Activated naive CD8-positive, alpha-beta T cell treated with anti-CD3 and anti-CD28 coated beads for 36 hours (primary cell): ENCODE data around the gene NGEF. TPM values are rescaled to one million over a fixed set of nuclear protein-coding genes. Genes with fewer than 3 reads are reported as not detected.

Experiments used
- DNase-seq: peaks from one replicate; pipeline ENCODE4 v3.0.0; 2021
- H3K27ac Mint-ChIP-seq: one replicate; pipeline ENCODE4 v1.8.0; 2022; ENCODE audit warnings: mild to moderate bottlenecking, moderate library complexity, mixed read lengths
- H3K27me3 Mint-ChIP-seq: one replicate; pipeline ENCODE4 v1.8.0; 2022; ENCODE audit warnings: mild to moderate bottlenecking, mixed read lengths
- H3K36me3 Mint-ChIP-seq: one replicate; pipeline ENCODE4 v1.8.0; 2021; ENCODE audit warnings: mild to moderate bottlenecking, mixed read lengths
- H3K4me1 Mint-ChIP-seq: one replicate; pipeline ENCODE4 v1.8.0; 2021; ENCODE audit warnings: mixed read lengths
- H3K4me3 Mint-ChIP-seq: one replicate; pipeline ENCODE4 v1.8.0; 2022; ENCODE audit warnings: mild to moderate bottlenecking, moderate library complexity, mixed read lengths
- H3K9me3 Mint-ChIP-seq: one replicate; pipeline ENCODE4 v1.8.0; 2022; ENCODE audit warnings: mixed read lengths
- total RNA-seq, 2 experiments: library from RNA; stranded (reverse); gene quantifications; one replicate each; pipeline ENCODE4 v1.2.3, GENCODE V29; 2021

Gene NGEF
- total RNA-seq, 2 experiments from 2014 or later, result not detected

- H3K4me1 Mint-ChIP-seq, result no peaks in the 10 kb centered on the region
- H3K36me3 Mint-ChIP-seq, result no peaks in the 10 kb centered on the region
- no peaks in the 10 kb centered on the region for H3K9me3 Mint-ChIP-seq
- H3K4me3 Mint-ChIP-seq, result no peak overlapping the region
- DNase-seq, result no peak
- no peaks in the 10 kb centered on the region for H3K27me3 Mint-ChIP-seq
- H3K27ac Mint-ChIP-seq, result no peak overlapping the region
Measured at GRCh38 chr2:233002829-233003657, 10.0 kb downstream of the NGEF start.

- no peak for DNase-seq
- Mint-ChIP-seq H3K9me3 (no peaks in the 10 kb centered on the region), H3K27ac (no peak overlapping the region), H3K4me3 (no peak overlapping the region), H3K27me3 (no peaks in the 10 kb centered on the region), H3K36me3 (no peaks in the 10 kb centered on the region), H3K4me1 (no peaks in the 10 kb centered on the region)
Measured at GRCh38 chr2:233000886-233001750, 11.9 kb downstream of the NGEF start.

- H3K4me3 Mint-ChIP-seq, result no peak overlapping the region
- no peaks in the 10 kb centered on the region for H3K36me3 Mint-ChIP-seq
- H3K27me3 Mint-ChIP-seq, result no peaks in the 10 kb centered on the region
- DNase-seq, result no peak
- H3K4me1 Mint-ChIP-seq, result no peaks in the 10 kb centered on the region
- H3K9me3 Mint-ChIP-seq, result no peaks in the 10 kb centered on the region
- no peak overlapping the region for H3K27ac Mint-ChIP-seq
Measured at GRCh38 chr2:232999354-232999753, 13.7 kb downstream of the NGEF start.

GRCh38 chr2:232998666-232998985 is 14.4 kb downstream of the NGEF start:
- H3K27me3 Mint-ChIP-seq, result no peaks in the 10 kb centered on the region
- H3K27ac Mint-ChIP-seq, result no peak overlapping the region
- no peak overlapping the region for H3K4me3 Mint-ChIP-seq
- H3K36me3 Mint-ChIP-seq, result no peaks in the 10 kb centered on the region
- no peaks in the 10 kb centered on the region for H3K9me3 Mint-ChIP-seq
- no peaks in the 10 kb centered on the region for H3K4me1 Mint-ChIP-seq
- no peak for DNase-seq

- no peak for DNase-seq
- Mint-ChIP-seq H3K9me3 (no peaks in the 10 kb centered on the region), H3K4me1 (no peaks in the 10 kb centered on the region), H3K36me3 (no peaks in the 10 kb centered on the region), H3K27ac (no peak overlapping the region), H3K4me3 (no peak overlapping the region), H3K27me3 (no peaks in the 10 kb centered on the region)
Measured at GRCh38 chr2:232997749-232998665, 15.0 kb downstream of the NGEF start.

GRCh38 chr2:232994446-232994845 is 18.6 kb downstream of the NGEF start:
- no peak for DNase-seq
- Mint-ChIP-seq H3K27ac (no peak overlapping the region), H3K36me3 (no peaks in the 10 kb centered on the region), H3K4me3 (no peak overlapping the region), H3K4me1 (no peaks in the 10 kb centered on the region), H3K27me3 (peaks cover 5% of the 10 kb centered on the region), H3K9me3 (no peaks in the 10 kb centered on the region)

- Mint-ChIP-seq H3K9me3 (no peaks in the 10 kb centered on the region), H3K27ac (no peak overlapping the region), H3K4me1 (no peaks in the 10 kb centered on the region), H3K36me3 (no peaks in the 10 kb centered on the region), H3K4me3 (no peak overlapping the region), H3K27me3 (peaks cover 7% of the 10 kb centered on the region)
- DNase-seq, result no peak
Measured at GRCh38 chr2:232993231-232993821, 19.7 kb downstream of the NGEF start.

- H3K4me3 Mint-ChIP-seq, result no peak overlapping the region
- H3K27ac Mint-ChIP-seq, result no peak overlapping the region
- peaks cover 21% of the 10 kb centered on the region for H3K27me3 Mint-ChIP-seq
- H3K36me3 Mint-ChIP-seq, result peaks cover 6% of the 10 kb centered on the region
- no peak for DNase-seq
- H3K9me3 Mint-ChIP-seq, result peaks cover 5% of the 10 kb centered on the region
- peaks cover 2% of the 10 kb centered on the region for H3K4me1 Mint-ChIP-seq
Measured at GRCh38 chr2:232986155-232986554, 26.9 kb downstream of the NGEF start.

GRCh38 chr2:232984451-232985207 is 28.4 kb downstream of the NGEF start:
- peaks cover 19% of the 10 kb centered on the region for H3K27me3 Mint-ChIP-seq
- peaks cover 6% of the 10 kb centered on the region for H3K36me3 Mint-ChIP-seq
- H3K9me3 Mint-ChIP-seq, result peaks cover 5% of the 10 kb centered on the region
- no peak for DNase-seq
- no peak overlapping the region for H3K27ac Mint-ChIP-seq
- H3K4me3 Mint-ChIP-seq, result no peak overlapping the region
- H3K4me1 Mint-ChIP-seq, result peaks cover 4% of the 10 kb centered on the region

- Mint-ChIP-seq H3K4me3 (no peak overlapping the region), H3K9me3 (peaks cover 5% of the 10 kb centered on the region), H3K27me3 (peaks cover 14% of the 10 kb centered on the region), H3K27ac (no peak overlapping the region), H3K4me1 (peaks cover 4% of the 10 kb centered on the region), H3K36me3 (peaks cover 6% of the 10 kb centered on the region)
- DNase-seq, result no peak
Measured at GRCh38 chr2:232983669-232984140, 29.4 kb downstream of the NGEF start.

- Mint-ChIP-seq H3K4me3 (no peak overlapping the region), H3K27me3 (peaks cover 14% of the 10 kb centered on the region), H3K9me3 (peaks cover 5% of the 10 kb centered on the region), H3K36me3 (peaks cover 6% of the 10 kb centered on the region), H3K4me1 (peaks cover 4% of the 10 kb centered on the region), H3K27ac (no peak overlapping the region)
- no peak for DNase-seq
Measured at GRCh38 chr2:232982926-232983668, 30.0 kb downstream of the NGEF start.

- H3K27ac Mint-ChIP-seq, result no peak overlapping the region
- H3K9me3 Mint-ChIP-seq, result peaks cover 5% of the 10 kb centered on the region
- no peak for DNase-seq
- H3K27me3 Mint-ChIP-seq, result peaks cover 14% of the 10 kb centered on the region
- peaks cover 6% of the 10 kb centered on the region for H3K36me3 Mint-ChIP-seq
- no peak overlapping the region for H3K4me3 Mint-ChIP-seq
- peaks cover 4% of the 10 kb centered on the region for H3K4me1 Mint-ChIP-seq
Measured at GRCh38 chr2:232981767-232982360, 31.2 kb downstream of the NGEF start.

- H3K4me1 Mint-ChIP-seq, result peaks cover 4% of the 10 kb centered on the region
Measured at GRCh38 chr2:232981356-232981755, 31.7 kb downstream of the NGEF start.

More at GRCh38 chr2:232981356-232981755, 31.7 kb downstream of the NGEF start:
- peaks cover 14% of the 10 kb centered on the region for H3K27me3 Mint-ChIP-seq
- no peak overlapping the region for H3K4me3 Mint-ChIP-seq
- DNase-seq, result no peak
- no peak overlapping the region for H3K27ac Mint-ChIP-seq
- peaks cover 5% of the 10 kb centered on the region for H3K36me3 Mint-ChIP-seq
- H3K9me3 Mint-ChIP-seq, result peaks cover 5% of the 10 kb centered on the region
